ENCODE measurements around the gene KREMEN1. TPM values are rescaled to one million over a fixed set of nuclear protein-coding genes. Genes with fewer than 3 reads are reported as not detected.

The KREMEN1 gene
- total and polyA plus RNA-seq, 4 donors = 1.2 to 22.6 (median 3.8) TPM

DNA sequence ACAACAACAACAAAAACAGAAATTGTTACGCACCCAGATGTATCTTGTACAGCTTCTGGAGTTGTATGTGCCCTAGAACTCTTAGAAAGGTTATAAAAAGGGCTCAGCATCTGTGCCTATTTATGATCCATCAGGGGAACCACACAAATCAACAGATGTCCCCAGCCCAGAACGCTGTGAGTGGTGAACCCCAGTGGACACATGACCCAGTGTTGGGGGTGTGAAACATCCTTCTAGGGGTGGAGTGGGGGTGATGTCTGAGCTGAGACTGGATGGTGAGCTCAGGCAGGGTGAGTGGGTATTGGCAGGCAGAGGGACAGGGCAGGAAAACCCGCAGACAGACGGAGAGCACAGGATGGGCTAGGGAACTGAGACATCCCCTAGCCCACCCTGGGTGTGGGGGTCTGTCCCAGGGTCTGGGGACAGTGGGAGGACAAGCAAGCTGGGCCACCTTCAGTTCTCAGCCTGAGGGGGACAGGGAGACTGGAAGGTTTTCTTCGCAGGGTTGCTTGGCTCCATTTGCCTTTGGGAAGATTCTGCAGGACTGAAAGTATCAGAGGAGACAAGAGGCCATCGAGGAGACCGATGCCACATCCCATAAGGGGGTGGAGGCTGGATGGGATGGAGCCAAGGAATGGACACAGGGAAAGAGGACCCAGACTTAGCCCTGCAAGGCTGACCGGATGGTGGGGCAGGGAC lies 127.0 kb downstream of the KREMEN1 start:
- WGBS = 90% methylated on average over 8 of the region's 8 CpGs
- DNase-seq (ENCODE audit: low spot score) = no peak
- TF ChIP-seq SP1 (IDR thresholded peaks at IDR 0.05) = no peak
- TF ChIP-seq HNF4A (conservative IDR thresholded peaks at IDR 0.05) = no peak
- no peak for TF ChIP-seq RAD21 (IDR thresholded peaks at IDR 0.05)
- no peak overlapping the region for H3K4me3 ChIP-seq (ENCODE audit: low read depth in 1 of 3, low read length in 3 of 3)
- H3K9me3 ChIP-seq (ENCODE audit: control insufficient read depth in 4 of 4, low read length in 3 of 4) = no peaks in the 10 kb centered on the region
- H3K4me1 ChIP-seq (ENCODE audit: control insufficient read depth in 4 of 4, insufficient read depth in 4 of 4, low read length in 3 of 4) = no peaks in the 10 kb centered on the region
- no peaks in the 10 kb centered on the region for H3K27me3 ChIP-seq (ENCODE audit: control insufficient read depth in 4 of 4, insufficient read depth in 4 of 4, low read length in 3 of 4)
- H3K27ac ChIP-seq (ENCODE audit: low read depth in 1 of 2, low read length in 2 of 2) = no peak overlapping the region
- H3K9ac ChIP-seq (ENCODE audit: low read depth in 1 of 2, low read length in 2 of 2) = no peak overlapping the region
- no peaks in the 10 kb centered on the region for H3K36me3 ChIP-seq (ENCODE audit: control insufficient read depth in 4 of 4, insufficient read depth in 3 of 4, low read depth in 1 of 4, low read length in 3 of 4)

DNA sequence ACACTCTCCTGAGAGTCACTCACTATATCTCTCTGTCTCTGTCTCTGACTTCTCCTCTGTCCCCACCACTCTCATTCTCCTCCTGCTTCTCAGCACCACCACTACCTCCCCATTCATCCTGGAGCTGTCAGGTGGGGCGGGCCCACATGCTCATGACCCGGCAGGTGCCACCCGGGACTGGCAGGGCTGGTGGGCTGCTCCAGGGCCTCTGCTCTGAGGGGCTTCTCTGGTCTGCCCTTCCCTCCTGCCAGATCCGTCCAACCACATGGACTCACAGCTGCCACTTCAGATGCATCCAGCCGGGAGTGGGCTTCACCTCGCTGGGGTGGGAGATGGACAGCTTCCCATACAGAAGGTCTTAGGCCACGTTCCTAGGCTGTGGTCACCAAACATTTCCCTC lies 128.1 kb downstream of the KREMEN1 start:
- Histone ChIP-seq H3K4me1 (ENCODE audit: control insufficient read depth in 4 of 4, insufficient read depth in 4 of 4, low read length in 3 of 4) (peaks cover 0 to 3% (median under 1%) of the 10 kb centered on the region in 4 donors), H3K36me3 (ENCODE audit: control insufficient read depth in 4 of 4, insufficient read depth in 3 of 4, low read depth in 1 of 4, low read length in 3 of 4) (no peaks in the 10 kb centered on the region), H3K4me3 (ENCODE audit: low read depth in 1 of 3, low read length in 3 of 3) (no peak overlapping the region), H3K27me3 (ENCODE audit: control insufficient read depth in 4 of 4, insufficient read depth in 4 of 4, low read length in 3 of 4) (no peaks in the 10 kb centered on the region), H3K9ac (ENCODE audit: low read depth in 1 of 2, low read length in 2 of 2) (no peak overlapping the region), H3K27ac (ENCODE audit: low read depth in 1 of 2, low read length in 2 of 2) (no peak overlapping the region), H3K9me3 (ENCODE audit: control insufficient read depth in 4 of 4, low read length in 3 of 4) (no peaks in the 10 kb centered on the region)
- no peak for TF ChIP-seq FOXA1 (IDR thresholded peaks at IDR 0.05)
- no peak for TF ChIP-seq TAF1 (conservative IDR thresholded peaks at IDR 0.05)
- TF ChIP-seq YY1 (IDR thresholded peaks at IDR 0.05) = no peak
- TF ChIP-seq HNF4G (IDR thresholded peaks at IDR 0.05) = no peak
- TF ChIP-seq, protein P1, sequence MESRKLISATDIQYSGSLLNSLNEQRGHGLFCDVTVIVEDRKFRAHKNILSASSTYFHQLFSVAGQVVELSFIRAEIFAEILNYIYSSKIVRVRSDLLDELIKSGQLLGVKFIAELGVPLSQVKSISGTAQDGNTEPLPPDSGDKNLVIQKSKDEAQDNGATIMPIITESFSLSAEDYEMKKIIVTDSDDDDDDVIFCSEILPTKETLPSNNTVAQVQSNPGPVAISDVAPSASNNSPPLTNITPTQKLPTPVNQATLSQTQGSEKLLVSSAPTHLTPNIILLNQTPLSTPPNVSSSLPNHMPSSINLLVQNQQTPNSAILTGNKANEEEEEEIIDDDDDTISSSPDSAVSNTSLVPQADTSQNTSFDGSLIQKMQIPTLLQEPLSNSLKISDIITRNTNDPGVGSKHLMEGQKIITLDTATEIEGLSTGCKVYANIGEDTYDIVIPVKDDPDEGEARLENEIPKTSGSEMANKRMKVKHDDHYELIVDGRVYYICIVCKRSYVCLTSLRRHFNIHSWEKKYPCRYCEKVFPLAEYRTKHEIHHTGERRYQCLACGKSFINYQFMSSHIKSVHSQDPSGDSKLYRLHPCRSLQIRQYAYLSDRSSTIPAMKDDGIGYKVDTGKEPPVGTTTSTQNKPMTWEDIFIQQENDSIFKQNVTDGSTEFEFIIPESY (IDR thresholded peaks at IDR 0.05) = no peak
- TF ChIP-seq RXRA (IDR thresholded peaks at IDR 0.05) = no peak
- TF ChIP-seq, protein P2, sequence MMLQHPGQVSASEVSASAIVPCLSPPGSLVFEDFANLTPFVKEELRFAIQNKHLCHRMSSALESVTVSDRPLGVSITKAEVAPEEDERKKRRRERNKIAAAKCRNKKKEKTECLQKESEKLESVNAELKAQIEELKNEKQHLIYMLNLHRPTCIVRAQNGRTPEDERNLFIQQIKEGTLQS (IDR thresholded peaks at IDR 0.05) = no peak
- TF ChIP-seq, protein P3, sequence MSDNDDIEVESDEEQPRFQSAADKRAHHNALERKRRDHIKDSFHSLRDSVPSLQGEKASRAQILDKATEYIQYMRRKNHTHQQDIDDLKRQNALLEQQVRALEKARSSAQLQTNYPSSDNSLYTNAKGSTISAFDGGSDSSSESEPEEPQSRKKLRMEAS (IDR thresholded peaks at IDR 0.05) = no peak
- no peak for TF ChIP-seq HNF4A (conservative IDR thresholded peaks at IDR 0.05)
- TF ChIP-seq SP1 (IDR thresholded peaks at IDR 0.05) = no peak
- TF ChIP-seq JUND (IDR thresholded peaks at IDR 0.05) = no peak
- TF ChIP-seq RAD21 (IDR thresholded peaks at IDR 0.05) = no peak
- TF ChIP-seq GABPA (IDR thresholded peaks at IDR 0.05 in 1 of 2, conservative IDR thresholded peaks at IDR 0.05 in 1 of 2) = no peak
- TF ChIP-seq EGR1 (IDR thresholded peaks at IDR 0.05; ENCODE audit: low read depth in 2 of 2) = no peak
- TF ChIP-seq, protein P4, sequence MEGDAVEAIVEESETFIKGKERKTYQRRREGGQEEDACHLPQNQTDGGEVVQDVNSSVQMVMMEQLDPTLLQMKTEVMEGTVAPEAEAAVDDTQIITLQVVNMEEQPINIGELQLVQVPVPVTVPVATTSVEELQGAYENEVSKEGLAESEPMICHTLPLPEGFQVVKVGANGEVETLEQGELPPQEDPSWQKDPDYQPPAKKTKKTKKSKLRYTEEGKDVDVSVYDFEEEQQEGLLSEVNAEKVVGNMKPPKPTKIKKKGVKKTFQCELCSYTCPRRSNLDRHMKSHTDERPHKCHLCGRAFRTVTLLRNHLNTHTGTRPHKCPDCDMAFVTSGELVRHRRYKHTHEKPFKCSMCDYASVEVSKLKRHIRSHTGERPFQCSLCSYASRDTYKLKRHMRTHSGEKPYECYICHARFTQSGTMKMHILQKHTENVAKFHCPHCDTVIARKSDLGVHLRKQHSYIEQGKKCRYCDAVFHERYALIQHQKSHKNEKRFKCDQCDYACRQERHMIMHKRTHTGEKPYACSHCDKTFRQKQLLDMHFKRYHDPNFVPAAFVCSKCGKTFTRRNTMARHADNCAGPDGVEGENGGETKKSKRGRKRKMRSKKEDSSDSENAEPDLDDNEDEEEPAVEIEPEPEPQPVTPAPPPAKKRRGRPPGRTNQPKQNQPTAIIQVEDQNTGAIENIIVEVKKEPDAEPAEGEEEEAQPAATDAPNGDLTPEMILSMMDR (IDR thresholded peaks at IDR 0.05; ENCODE audit: low read depth, low read length, missing input control) = no peak
- TF ChIP-seq NR2F2 (IDR thresholded peaks at IDR 0.05) = no peak
- TF ChIP-seq FOXA2 (IDR thresholded peaks at IDR 0.05) = no peak
- TF ChIP-seq, protein P5, sequence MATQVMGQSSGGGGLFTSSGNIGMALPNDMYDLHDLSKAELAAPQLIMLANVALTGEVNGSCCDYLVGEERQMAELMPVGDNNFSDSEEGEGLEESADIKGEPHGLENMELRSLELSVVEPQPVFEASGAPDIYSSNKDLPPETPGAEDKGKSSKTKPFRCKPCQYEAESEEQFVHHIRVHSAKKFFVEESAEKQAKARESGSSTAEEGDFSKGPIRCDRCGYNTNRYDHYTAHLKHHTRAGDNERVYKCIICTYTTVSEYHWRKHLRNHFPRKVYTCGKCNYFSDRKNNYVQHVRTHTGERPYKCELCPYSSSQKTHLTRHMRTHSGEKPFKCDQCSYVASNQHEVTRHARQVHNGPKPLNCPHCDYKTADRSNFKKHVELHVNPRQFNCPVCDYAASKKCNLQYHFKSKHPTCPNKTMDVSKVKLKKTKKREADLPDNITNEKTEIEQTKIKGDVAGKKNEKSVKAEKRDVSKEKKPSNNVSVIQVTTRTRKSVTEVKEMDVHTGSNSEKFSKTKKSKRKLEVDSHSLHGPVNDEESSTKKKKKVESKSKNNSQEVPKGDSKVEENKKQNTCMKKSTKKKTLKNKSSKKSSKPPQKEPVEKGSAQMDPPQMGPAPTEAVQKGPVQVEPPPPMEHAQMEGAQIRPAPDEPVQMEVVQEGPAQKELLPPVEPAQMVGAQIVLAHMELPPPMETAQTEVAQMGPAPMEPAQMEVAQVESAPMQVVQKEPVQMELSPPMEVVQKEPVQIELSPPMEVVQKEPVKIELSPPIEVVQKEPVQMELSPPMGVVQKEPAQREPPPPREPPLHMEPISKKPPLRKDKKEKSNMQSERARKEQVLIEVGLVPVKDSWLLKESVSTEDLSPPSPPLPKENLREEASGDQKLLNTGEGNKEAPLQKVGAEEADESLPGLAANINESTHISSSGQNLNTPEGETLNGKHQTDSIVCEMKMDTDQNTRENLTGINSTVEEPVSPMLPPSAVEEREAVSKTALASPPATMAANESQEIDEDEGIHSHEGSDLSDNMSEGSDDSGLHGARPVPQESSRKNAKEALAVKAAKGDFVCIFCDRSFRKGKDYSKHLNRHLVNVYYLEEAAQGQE (IDR thresholded peaks at IDR 0.05) = no peak
- no peak for DNase-seq (ENCODE audit: low spot score)
- 94% methylated on average over 7 of the region's 7 CpGs for WGBS

Measured in liver (tissue), 9 donors.